Transverse colon (tissue), 4 donors: ENCODE data around the gene ADD3. TPM values are rescaled to one million over a fixed set of nuclear protein-coding genes. Genes with fewer than 3 reads are reported as not detected.
"Not testable (repeated sequence)": the region's sequence is repeated elsewhere in the genome, so short reads cannot be mapped to it uniquely, and the experiment has no call there.

Source experiments
- DNase-seq: peaks from one replicate; pipeline ENCODE4 v3.0.0-alpha.2; 2019
- H3K27ac ChIP-seq, 4 donors: fragments of 200-600 bp; sonication (generic); 2 replicates each; pipeline ENCODE4 v1.5.1; 2016 to 2018; ENCODE audit warnings: inconsistent platforms in 4 of 4
- H3K27me3 ChIP-seq: fragments of 200-600 bp; sonication (generic); 2 replicates; pipeline ENCODE4 v1.5.1; 2017; ENCODE audit warnings: inconsistent platforms
- H3K36me3 ChIP-seq, 4 donors: fragments of 200-600 bp; sonication (generic); 2 replicates each; pipeline ENCODE4 v1.5.1; 2017 to 2019; ENCODE audit warnings: inconsistent platforms in 4 of 4
- H3K4me1 ChIP-seq, 4 donors: fragments of 200-600 bp; sonication (generic); 2 replicates each; pipeline ENCODE4 v1.5.1; 2017 to 2020; ENCODE audit warnings: inconsistent platforms in 4 of 4
- H3K4me3 ChIP-seq, 4 donors: fragments of 200-600 bp; sonication (generic); 1 replicate in 1 of 4; 2 replicates in 3 of 4; pipeline versions ENCODE4 v1.5.1 to v1.6.1; 2017 to 2019; ENCODE audit warnings: inconsistent platforms in 4 of 4
- H3K9me3 ChIP-seq, 2 donors: fragments of 200-600 bp; sonication (generic); 2 replicates each; pipeline ENCODE4 v1.5.1; 2017 to 2019; ENCODE audit warnings: inconsistent platforms in 2 of 2
- CTCF ChIP-seq, 5 experiments: fragments of 200-600 bp in 3 of 5; fragments of 450-650 bp in 2 of 5; sonication (generic) in 3 of 5; IDR thresholded peaks; 1 replicate in 2 of 5; 2 replicates in 3 of 5; pipeline ENCODE4 v1.5.1; 2016 to 2017; ENCODE audit warnings: antibody characterized with exemption in 5 of 5, inconsistent platforms in 3 of 5, mild to moderate bottlenecking in 2 of 5, moderate library complexity in 1 of 5
- EP300 ChIP-seq: sonication (generic); formaldehyde crosslinking; IDR thresholded peaks from one replicate; pipeline ENCODE4 v1.6.1; 2017; ENCODE audit warnings: antibody characterized with exemption, low read depth
- POLR2A ChIP-seq: fragments of 450-650 bp; IDR thresholded peaks from one replicate; pipeline ENCODE4 v1.6.1; 2016; ENCODE audit warnings: antibody characterized with exemption, mild to moderate bottlenecking, moderate library complexity
- POLR2AphosphoS5 ChIP-seq, 3 donors: sonication (generic); formaldehyde crosslinking; IDR thresholded peaks; one replicate each; pipeline ENCODE4 v1.6.1; 2016; ENCODE audit warnings: antibody characterized with exemption in 3 of 3
- WGBS, 2 donors: methylation state at CpG; one replicate each; pipeline ENCODE4 v1.1.5; 2018; ENCODE audit warnings: low coverage in 1 of 2; 5-methylcytosine and 5-hydroxymethylcytosine counted together
- in situ Hi-C, 4 donors: fragments of 200-750 bp; cut with MboI; loops; one replicate each; pipeline versions ENCODE4 v1.15.0 to v1.15.1; 2017; ENCODE audit warnings: low sequenced_read_pairs in 3 of 4, low pct_ligation_motif_present in 1 of 4, low pct_unique_long_range_greater_than_20kb in 1 of 4
- intact Hi-C: fragments of 100-400 bp; cut with DNase I; formaldehyde crosslinking; loops from one replicate; pipeline ENCODE4 v1.15.1; 2023; ENCODE audit warnings: low total_unique reads
- total RNA-seq, 4 donors: library from RNA; depleted of rRNA; stranded (reverse); fragments of >200 nt; gene quantifications; one replicate each; pipeline ENCODE4 v1.1.0, GENCODE V29; 2016

The ADD3 gene
- total RNA-seq, 4 donors from 2014 or later = 175 to 342 (median 258) TPM

- in situ Hi-C loops (loop anchor here in 1 of 4 donors (25.0 kb wide), 1 partner anchor 221 kb away; no protein-coding TSS in a partner anchor), intact Hi-C loops (no loop called here)
- Histone ChIP-seq H3K27ac (no peak overlapping the region), H3K4me3 (no peak overlapping the region), H3K36me3 (peaks cover 0 to 12% (median 1%) of the 10 kb centered on the region in 4 donors), H3K4me1 (no peaks in the 10 kb centered on the region), H3K27me3 (no peaks in the 10 kb centered on the region), H3K9me3 (no peaks in the 10 kb centered on the region)
- TF ChIP-seq CTCF (IDR thresholded peaks at IDR 0.05) (no peak), POLR2AphosphoS5 (IDR thresholded peaks at IDR 0.05) (no peak), EP300 (no peak), POLR2A (no peak)
- no peak for DNase-seq
Observed at GRCh38 chr10:110107887-110108286, 100.1 kb downstream of the ADD3 start.

GRCh38 chr10:110109511-110109910 is 101.7 kb downstream of the ADD3 start:
- in situ Hi-C loops = loop anchor here in 1 of 4 donors (25.0 kb wide), 1 partner anchor 222 kb away; no protein-coding TSS in a partner anchor
- no peak for DNase-seq
- H3K4me3 ChIP-seq = no peak overlapping the region
- H3K4me1 ChIP-seq = no peaks in the 10 kb centered on the region
- H3K36me3 ChIP-seq = peaks cover 0 to 18% (median 7%) of the 10 kb centered on the region in 4 donors
- TF ChIP-seq CTCF (IDR thresholded peaks at IDR 0.05) (no peak), POLR2AphosphoS5 (IDR thresholded peaks at IDR 0.05) (no peak), EP300 (no peak), POLR2A (no peak)
- intact Hi-C loops = no loop called here
- no peak overlapping the region for H3K27ac ChIP-seq
- no peaks in the 10 kb centered on the region for H3K27me3 ChIP-seq
- H3K9me3 ChIP-seq = no peaks in the 10 kb centered on the region

- H3K36me3 ChIP-seq = peaks cover 0 to 19% (median 7%) of the 10 kb centered on the region in 4 donors
- in situ Hi-C loops = loop anchor here in 2 of 4 donors (10.0 to 25.0 kb wide), 2 partner anchors 223 to 226 kb away; no protein-coding TSS in a partner anchor
Observed at GRCh38 chr10:110110338-110110737, 102.6 kb downstream of the ADD3 start.

GRCh38 chr10:110113670-110114337 is 106.0 kb downstream of the ADD3 start:
- intact Hi-C loops (no loop called here), in situ Hi-C loops (loop anchor here in 2 of 4 donors (10.0 to 25.0 kb wide), 2 partner anchors 227 to 229 kb away; no protein-coding TSS in a partner anchor)
- Histone ChIP-seq H3K4me3 (no peak overlapping the region), H3K4me1 (no peaks in the 10 kb centered on the region), H3K36me3 (peaks cover 0 to 39% (median 9%) of the 10 kb centered on the region in 4 donors), H3K27ac (no peak overlapping the region), H3K27me3 (no peaks in the 10 kb centered on the region), H3K9me3 (no peaks in the 10 kb centered on the region)
- 95 to 100% methylated on average over 3 to 4 of the region's 4 CpGs for WGBS, 2 donors
- no peak for DNase-seq
- TF ChIP-seq POLR2AphosphoS5 (IDR thresholded peaks at IDR 0.05) (no peak), POLR2A (no peak), EP300 (no peak), CTCF (IDR thresholded peaks at IDR 0.05) (no peak)

More at GRCh38 chr10:110110338-110110737, 102.6 kb downstream of the ADD3 start:
- Histone ChIP-seq H3K4me1 (no peaks in the 10 kb centered on the region), H3K27ac (no peak overlapping the region), H3K9me3 (no peaks in the 10 kb centered on the region), H3K4me3 (no peak overlapping the region), H3K27me3 (no peaks in the 10 kb centered on the region)
- TF ChIP-seq POLR2AphosphoS5 (IDR thresholded peaks at IDR 0.05) = no peak
- no peak for TF ChIP-seq POLR2A
- TF ChIP-seq EP300 = no peak
- no peak for TF ChIP-seq CTCF (IDR thresholded peaks at IDR 0.05)
- WGBS, 2 donors = 83 to 100% methylated on average over 1 to 3 of the region's 3 CpGs
- DNase-seq = no peak
- intact Hi-C loops = no loop called here

GRCh38 chr10:110114668-110115067 is 106.9 kb downstream of the ADD3 start:
- peaks cover 0 to 39% (median 9%) of the 10 kb centered on the region in 4 donors for H3K36me3 ChIP-seq
- in situ Hi-C loops = loop anchor here in 2 of 4 donors (10.0 to 25.0 kb wide), 2 partner anchors 227 to 230 kb away; no protein-coding TSS in a partner anchor
- intact Hi-C loops = not testable (repeated sequence)

More at GRCh38 chr10:110114668-110115067, 106.9 kb downstream of the ADD3 start:
- H3K27me3 ChIP-seq, DNase-seq, H3K27ac ChIP-seq, H3K4me1 ChIP-seq, H3K4me3 ChIP-seq, H3K9me3 ChIP-seq: not testable (repeated sequence)
- WGBS, 2 donors = 94 to 100% methylated on average over 1 to 2 of the region's 2 CpGs
